ENCODE data around the gene THY1.

The THY1 gene

DNA sequence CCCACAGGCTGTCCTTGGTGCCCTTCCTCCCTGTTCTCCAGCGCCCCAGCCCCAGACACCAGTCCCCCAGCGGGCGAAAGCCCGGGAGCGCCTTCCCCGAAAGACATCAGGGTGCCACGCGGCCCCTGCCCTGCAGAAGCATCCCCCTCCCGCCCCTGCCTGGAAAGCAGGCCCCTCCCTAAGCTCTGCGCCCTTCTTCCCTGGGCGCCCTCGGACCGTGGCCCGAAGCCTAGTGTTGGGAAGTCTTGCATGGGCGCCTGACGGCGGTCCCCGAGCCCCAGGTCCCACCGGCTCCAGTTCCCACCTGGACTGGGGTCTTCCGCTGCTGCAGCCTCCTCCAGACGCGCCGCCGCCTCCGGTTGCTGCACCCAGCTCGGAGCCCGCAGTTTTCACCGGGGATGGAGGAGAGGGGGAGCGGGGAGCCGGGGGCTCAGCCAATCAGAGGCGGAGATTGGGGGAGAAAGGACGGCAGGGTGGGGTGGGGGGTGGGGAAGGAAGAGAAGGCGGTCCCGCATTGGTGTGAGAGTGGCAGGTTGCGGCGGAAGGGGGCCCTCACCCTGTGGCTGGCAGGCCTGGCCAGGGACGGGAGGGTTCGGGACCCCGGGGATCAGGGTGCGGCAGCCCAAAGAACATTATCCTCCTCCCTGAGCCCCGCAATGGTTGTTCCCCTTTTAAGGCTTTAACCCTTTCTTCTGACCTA lies at the start of gene THY1:
THY1 (minus strand) TSS at position 364 of the 700 bp plus-strand sequence. CDS start 2,267 bp downstream, outside the sequence.
- H3K9ac ChIP-seq (ENCODE audit: low read length in 5 of 5): peak within 1 kb of the TSS in 1 of 5 donors; percentile 6
- H3K27ac ChIP-seq (ENCODE audit: low read depth, low read length): peak within 1 kb of the TSS; percentile 23
- H3K36me3 ChIP-seq (ENCODE audit: control insufficient read depth in 5 of 5, insufficient read depth in 5 of 5, low read length in 5 of 5): peaks cover 0 to 5% (median 0%) of the 10 kb centered on the region in 5 donors
- H3K27me3 ChIP-seq (ENCODE audit: control insufficient read depth in 5 of 5, insufficient read depth in 4 of 5, low read length in 5 of 5): peaks cover 4 to 61% (median 42%) of the 10 kb centered on the region in 5 donors
- peak within 1 kb of the TSS; percentile 39 to 67 (median 56) for H3K4me3 ChIP-seq (ENCODE audit: low read depth in 1 of 5, low read length in 5 of 5)
- H3K4me1 ChIP-seq (ENCODE audit: control insufficient read depth in 5 of 5, insufficient read depth in 5 of 5, low read length in 5 of 5): peaks cover 0 to 32% (median 15%) of the 10 kb centered on the region in 5 donors
- H3K9me3 ChIP-seq (ENCODE audit: control insufficient read depth in 5 of 5, low read length in 5 of 5): no peaks in the 10 kb centered on the region

DNA sequence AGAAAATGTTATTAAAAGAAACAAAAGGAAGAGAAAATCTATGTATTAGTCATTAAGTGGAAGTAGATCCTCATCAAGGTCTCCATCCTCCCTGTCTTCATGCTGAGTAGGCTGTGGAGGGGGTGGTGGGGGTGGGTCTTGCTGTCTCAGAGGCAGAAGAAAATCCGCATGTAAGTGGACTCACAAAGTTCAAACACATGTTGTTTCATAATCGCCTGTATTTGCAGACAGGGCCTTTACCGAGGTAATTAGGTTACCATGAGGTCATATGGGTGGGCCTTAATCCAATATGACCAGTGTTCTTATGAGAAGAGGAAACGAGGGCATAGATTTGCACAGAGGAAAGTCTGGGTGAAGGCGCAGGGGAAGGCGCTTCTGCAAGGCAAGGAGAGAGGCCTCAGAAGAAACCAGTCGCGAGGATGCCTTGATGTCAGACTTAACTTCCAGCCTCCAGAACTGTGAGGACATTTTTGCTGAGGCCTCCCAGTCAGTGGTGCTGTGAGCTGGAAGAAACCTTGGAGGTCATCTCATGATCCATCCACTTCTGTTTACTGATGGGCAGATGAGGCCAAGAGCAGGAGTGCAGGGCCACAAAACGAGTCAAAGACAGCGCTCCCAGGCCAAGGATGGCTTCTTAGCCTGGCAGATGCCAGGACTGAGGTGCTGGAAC lies 49.3 kb upstream of the THY1 start:
- Histone ChIP-seq H3K36me3 (ENCODE audit: control insufficient read depth in 5 of 5, insufficient read depth in 5 of 5, low read length in 5 of 5) (no peaks in the 10 kb centered on the region), H3K9me3 (ENCODE audit: control insufficient read depth in 5 of 5, low read length in 5 of 5) (peaks cover 0 to 8% (median 3%) of the 10 kb centered on the region in 5 donors)

DNA sequence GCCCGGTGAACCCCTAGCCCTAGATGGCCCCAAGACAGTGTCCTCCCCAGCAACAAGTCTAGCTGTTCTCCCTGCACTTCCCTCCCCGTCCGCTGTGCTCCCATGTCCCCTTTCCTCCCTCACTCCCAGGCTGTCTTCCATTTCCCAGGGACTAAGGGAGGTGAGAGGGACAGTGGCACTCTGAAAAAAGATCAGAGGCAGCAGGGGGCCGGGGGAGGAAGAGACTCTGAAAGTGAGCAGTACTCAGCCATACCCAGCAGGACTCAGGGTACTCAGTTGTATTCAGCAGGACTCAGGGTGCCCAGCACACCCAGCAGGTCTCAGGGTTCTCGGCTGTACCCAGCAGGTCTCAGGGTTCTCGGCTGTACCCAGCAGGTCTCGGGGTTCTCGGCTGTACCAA lies 48.4 kb upstream of the THY1 start:
- Histone ChIP-seq H3K4me1 (ENCODE audit: control insufficient read depth in 5 of 5, insufficient read depth in 5 of 5, low read length in 5 of 5) (peaks cover 7 to 25% (median 20%) of the 10 kb centered on the region in 5 donors), H3K36me3 (ENCODE audit: control insufficient read depth in 5 of 5, insufficient read depth in 5 of 5, low read length in 5 of 5) (no peaks in the 10 kb centered on the region), H3K4me3 (ENCODE audit: low read depth in 1 of 5, low read length in 5 of 5) (no peak overlapping the region), H3K27me3 (ENCODE audit: control insufficient read depth in 5 of 5, insufficient read depth in 4 of 5, low read length in 5 of 5) (peaks cover 0 to 12% (median 0%) of the 10 kb centered on the region in 5 donors), H3K9ac (ENCODE audit: low read length in 5 of 5) (peak overlapping the region in 3 of 5 donors; percentile 4 to 42 (median 20)), H3K9me3 (ENCODE audit: control insufficient read depth in 5 of 5, low read length in 5 of 5) (peaks cover 0 to 14% (median 4%) of the 10 kb centered on the region in 5 donors), H3K27ac (ENCODE audit: low read depth, low read length) (peak overlapping the region; percentile 65)

More for the DNA sequence above, 49.3 kb upstream of the THY1 start:
- peaks cover 7 to 25% (median 20%) of the 10 kb centered on the region in 5 donors for H3K4me1 ChIP-seq (ENCODE audit: control insufficient read depth in 5 of 5, insufficient read depth in 5 of 5, low read length in 5 of 5)
- no peak overlapping the region for H3K4me3 ChIP-seq (ENCODE audit: low read depth in 1 of 5, low read length in 5 of 5)
- H3K27ac ChIP-seq (ENCODE audit: low read depth, low read length): peak overlapping the region; percentile 27
- H3K9ac ChIP-seq (ENCODE audit: low read length in 5 of 5): no peak overlapping the region
- peaks cover 0 to 12% (median 0%) of the 10 kb centered on the region in 5 donors for H3K27me3 ChIP-seq (ENCODE audit: control insufficient read depth in 5 of 5, insufficient read depth in 4 of 5, low read length in 5 of 5)

DNA sequence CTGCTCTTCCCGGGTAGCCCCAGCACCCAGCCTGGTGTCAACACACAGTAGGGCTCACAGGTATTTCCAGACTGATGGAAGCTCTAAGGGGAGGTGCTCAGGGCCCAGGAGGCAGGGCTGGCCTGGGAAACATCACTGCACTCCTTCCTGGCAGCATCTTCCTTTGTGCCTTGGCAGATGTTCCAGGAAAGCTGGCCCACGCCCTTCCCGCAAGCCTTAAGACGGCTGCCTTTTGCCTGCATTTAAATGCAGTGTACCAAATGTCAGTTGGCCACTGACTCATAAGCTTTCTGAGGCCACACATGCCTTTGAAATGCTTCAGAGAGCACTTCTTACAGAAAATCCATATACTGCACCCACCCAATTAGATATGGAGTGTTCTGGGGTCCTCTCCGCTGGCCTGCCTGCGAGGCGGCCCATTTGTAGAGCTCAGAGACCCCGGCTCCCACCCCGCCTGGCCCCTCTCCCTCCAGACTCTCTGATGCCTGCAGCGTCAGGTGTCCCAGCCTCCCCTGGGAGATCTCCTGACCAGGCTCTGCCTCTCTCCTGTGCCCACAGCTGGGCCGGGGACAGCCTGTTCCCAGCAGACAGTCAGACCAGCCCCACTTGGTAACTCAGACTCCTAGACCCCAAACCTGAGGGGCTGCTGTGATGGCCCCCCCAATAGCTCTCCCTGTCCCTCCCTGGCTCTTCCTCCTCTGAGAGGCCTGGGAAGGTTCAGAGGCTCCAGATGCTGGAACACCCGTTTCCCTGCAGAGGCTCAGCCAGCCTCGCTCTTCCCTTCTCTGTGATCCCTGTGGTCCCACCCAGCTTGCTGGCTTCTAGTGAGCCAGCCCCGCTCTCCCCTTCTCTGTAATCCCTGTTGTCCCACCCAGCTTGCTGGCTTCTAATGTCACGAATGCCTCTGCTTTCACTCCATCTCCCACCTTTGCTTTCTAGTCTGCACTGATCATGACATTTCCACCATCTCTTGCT lies 47.6 kb upstream of the THY1 start:
- H3K4me3 ChIP-seq (ENCODE audit: low read depth in 1 of 5, low read length in 5 of 5): peak overlapping the region in 1 of 5 donors; percentile 4
- peaks cover 0 to 12% (median 0%) of the 10 kb centered on the region in 5 donors for H3K27me3 ChIP-seq (ENCODE audit: control insufficient read depth in 5 of 5, insufficient read depth in 4 of 5, low read length in 5 of 5)
- no peaks in the 10 kb centered on the region for H3K36me3 ChIP-seq (ENCODE audit: control insufficient read depth in 5 of 5, insufficient read depth in 5 of 5, low read length in 5 of 5)
- peak overlapping the region in 2 of 5 donors; percentile 33 to 42 for H3K9ac ChIP-seq (ENCODE audit: low read length in 5 of 5)
- H3K4me1 ChIP-seq (ENCODE audit: control insufficient read depth in 5 of 5, insufficient read depth in 5 of 5, low read length in 5 of 5): peaks cover 7 to 25% (median 20%) of the 10 kb centered on the region in 5 donors
- H3K9me3 ChIP-seq (ENCODE audit: control insufficient read depth in 5 of 5, low read length in 5 of 5): peaks cover 0 to 15% (median 4%) of the 10 kb centered on the region in 5 donors
- peak overlapping the region; percentile 65 for H3K27ac ChIP-seq (ENCODE audit: low read depth, low read length)

DNA sequence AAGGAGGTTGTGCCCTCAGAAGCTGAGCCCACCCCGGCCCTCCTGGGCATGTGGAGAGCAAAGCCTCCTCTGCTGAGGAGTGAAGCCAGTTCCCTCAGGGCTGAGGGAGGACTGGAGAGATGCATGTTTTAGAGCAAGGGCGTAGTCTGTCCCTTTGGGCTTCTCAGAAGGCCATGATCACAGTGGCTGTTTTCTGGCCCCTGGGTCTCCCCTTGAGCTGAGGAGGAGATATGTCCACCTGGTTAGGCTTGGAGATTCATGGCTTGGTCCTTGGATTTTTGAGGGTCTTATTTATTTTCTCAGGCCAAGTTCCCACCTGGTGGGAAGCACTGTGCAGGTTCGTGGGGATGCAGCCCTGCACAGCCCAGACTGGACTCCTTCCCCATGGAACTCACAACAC lies 46.5 kb upstream of the THY1 start:
- Histone ChIP-seq H3K27me3 (ENCODE audit: control insufficient read depth in 5 of 5, insufficient read depth in 4 of 5, low read length in 5 of 5) (peaks cover 0 to 4% (median 0%) of the 10 kb centered on the region in 5 donors), H3K4me1 (ENCODE audit: control insufficient read depth in 5 of 5, insufficient read depth in 5 of 5, low read length in 5 of 5) (peaks cover 7 to 22% (median 15%) of the 10 kb centered on the region in 5 donors), H3K9ac (ENCODE audit: low read length in 5 of 5) (no peak overlapping the region), H3K27ac (ENCODE audit: low read depth, low read length) (no peak overlapping the region), H3K4me3 (ENCODE audit: low read depth in 1 of 5, low read length in 5 of 5) (no peak overlapping the region), H3K9me3 (ENCODE audit: control insufficient read depth in 5 of 5, low read length in 5 of 5) (peaks cover 0 to 15% (median 4%) of the 10 kb centered on the region in 5 donors), H3K36me3 (ENCODE audit: control insufficient read depth in 5 of 5, insufficient read depth in 5 of 5, low read length in 5 of 5) (no peaks in the 10 kb centered on the region)

DNA sequence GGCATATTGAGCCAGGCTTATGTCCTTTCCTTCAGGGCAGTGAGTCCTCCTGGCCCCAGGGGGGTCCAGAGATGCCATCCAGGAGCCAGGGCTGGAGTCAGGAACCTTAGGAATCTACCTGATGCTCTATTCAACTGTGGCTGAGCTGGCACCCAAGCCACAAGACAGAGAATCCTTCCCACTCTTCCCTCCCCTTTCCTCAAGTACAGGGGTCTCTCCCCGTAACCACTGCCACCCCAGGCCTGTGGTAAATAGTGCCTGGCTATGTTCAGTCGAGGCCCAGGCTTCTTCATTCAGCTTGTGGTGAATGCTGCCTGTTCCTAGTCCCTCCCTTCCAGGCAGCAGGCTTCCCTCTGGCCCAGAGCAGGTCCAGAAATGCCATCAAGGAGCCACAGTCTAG lies 45.5 kb upstream of the THY1 start:
- Histone ChIP-seq H3K27me3 (ENCODE audit: control insufficient read depth in 5 of 5, insufficient read depth in 4 of 5, low read length in 5 of 5) (peaks cover 0 to 2% (median 0%) of the 10 kb centered on the region in 5 donors), H3K27ac (ENCODE audit: low read depth, low read length) (no peak overlapping the region), H3K4me3 (ENCODE audit: low read depth in 1 of 5, low read length in 5 of 5) (no peak overlapping the region), H3K36me3 (ENCODE audit: control insufficient read depth in 5 of 5, insufficient read depth in 5 of 5, low read length in 5 of 5) (no peaks in the 10 kb centered on the region), H3K9ac (ENCODE audit: low read length in 5 of 5) (no peak overlapping the region), H3K4me1 (ENCODE audit: control insufficient read depth in 5 of 5, insufficient read depth in 5 of 5, low read length in 5 of 5) (peaks cover 7 to 22% (median 13%) of the 10 kb centered on the region in 5 donors), H3K9me3 (ENCODE audit: control insufficient read depth in 5 of 5, low read length in 5 of 5) (peaks cover 0 to 15% (median 4%) of the 10 kb centered on the region in 5 donors)

DNA sequence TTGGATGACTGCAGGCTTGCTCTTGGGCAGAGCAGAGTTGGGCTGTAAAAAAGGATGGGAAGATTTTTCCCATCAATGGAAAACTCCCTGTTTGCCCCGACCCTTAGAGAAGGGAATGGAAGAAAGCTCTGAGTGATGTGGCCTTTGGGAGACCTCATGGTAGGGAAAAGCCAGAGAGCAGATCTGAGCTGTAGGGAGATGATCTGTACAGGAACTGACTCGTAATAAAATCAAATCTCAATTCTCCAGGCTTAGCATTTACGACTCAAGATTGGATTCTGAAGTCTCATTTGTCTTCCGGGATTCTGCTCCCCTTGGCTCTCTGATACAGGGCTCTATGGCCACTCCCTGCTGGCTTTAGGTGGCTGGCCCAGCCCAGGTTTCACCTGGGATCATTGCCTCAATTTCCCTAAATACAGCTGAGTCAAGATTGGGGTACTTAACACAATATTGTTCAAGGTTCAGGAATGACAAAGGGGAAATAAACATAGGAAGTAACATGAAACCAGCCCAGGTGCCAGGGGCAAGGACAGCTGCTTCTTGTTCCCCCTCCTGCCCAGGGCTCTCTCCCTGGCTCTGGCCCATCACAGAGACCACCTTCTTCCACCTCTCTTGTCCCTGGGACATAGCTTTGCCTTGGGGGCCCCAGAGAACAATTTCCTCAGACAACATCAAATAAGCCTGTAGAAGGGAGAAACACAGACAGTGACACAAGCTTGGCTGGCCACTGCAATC lies 38.4 kb upstream of the THY1 start:
- H3K27ac ChIP-seq (ENCODE audit: low read depth, low read length): peak overlapping the region; percentile 61
- H3K4me1 ChIP-seq (ENCODE audit: control insufficient read depth in 5 of 5, insufficient read depth in 5 of 5, low read length in 5 of 5): peaks cover 0 to 19% (median 3%) of the 10 kb centered on the region in 5 donors
- peaks cover 0 to 3% (median 0%) of the 10 kb centered on the region in 5 donors for H3K27me3 ChIP-seq (ENCODE audit: control insufficient read depth in 5 of 5, insufficient read depth in 4 of 5, low read length in 5 of 5)
- peaks cover 0 to 2% (median 0%) of the 10 kb centered on the region in 5 donors for H3K9me3 ChIP-seq (ENCODE audit: control insufficient read depth in 5 of 5, low read length in 5 of 5)
- no peaks in the 10 kb centered on the region for H3K36me3 ChIP-seq (ENCODE audit: control insufficient read depth in 5 of 5, insufficient read depth in 5 of 5, low read length in 5 of 5)
- H3K9ac ChIP-seq (ENCODE audit: low read length in 5 of 5): no peak overlapping the region
- H3K4me3 ChIP-seq (ENCODE audit: low read depth in 1 of 5, low read length in 5 of 5): no peak overlapping the region

DNA sequence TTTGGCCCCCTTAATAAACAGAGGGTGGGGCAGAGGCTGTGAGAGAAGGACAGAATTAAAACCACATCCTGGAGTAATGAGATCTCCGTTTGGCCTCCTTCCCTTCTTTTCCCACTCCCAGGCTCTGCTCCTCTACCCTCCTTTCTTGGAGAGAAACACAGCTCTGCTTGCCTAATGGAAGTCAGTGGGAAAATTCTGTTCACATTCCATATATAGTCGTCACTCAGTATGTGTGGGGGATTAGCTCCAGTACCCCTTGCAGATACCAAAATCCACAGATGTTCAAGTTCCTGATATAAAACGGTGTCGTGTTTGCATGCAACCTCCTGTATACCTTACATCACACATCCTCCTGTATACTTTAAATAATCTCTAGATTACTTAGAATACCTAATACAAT lies 37.6 kb upstream of the THY1 start:
- Histone ChIP-seq H3K4me3 (ENCODE audit: low read depth in 1 of 5, low read length in 5 of 5) (no peak overlapping the region), H3K9ac (ENCODE audit: low read length in 5 of 5) (no peak overlapping the region), H3K27ac (ENCODE audit: low read depth, low read length) (peak overlapping the region; percentile 34), H3K4me1 (ENCODE audit: control insufficient read depth in 5 of 5, insufficient read depth in 5 of 5, low read length in 5 of 5) (peaks cover 0 to 19% (median 3%) of the 10 kb centered on the region in 5 donors), H3K36me3 (ENCODE audit: control insufficient read depth in 5 of 5, insufficient read depth in 5 of 5, low read length in 5 of 5) (no peaks in the 10 kb centered on the region), H3K27me3 (ENCODE audit: control insufficient read depth in 5 of 5, insufficient read depth in 4 of 5, low read length in 5 of 5) (peaks cover 0 to 3% (median 0%) of the 10 kb centered on the region in 5 donors), H3K9me3 (ENCODE audit: control insufficient read depth in 5 of 5, low read length in 5 of 5) (no peaks in the 10 kb centered on the region)

DNA sequence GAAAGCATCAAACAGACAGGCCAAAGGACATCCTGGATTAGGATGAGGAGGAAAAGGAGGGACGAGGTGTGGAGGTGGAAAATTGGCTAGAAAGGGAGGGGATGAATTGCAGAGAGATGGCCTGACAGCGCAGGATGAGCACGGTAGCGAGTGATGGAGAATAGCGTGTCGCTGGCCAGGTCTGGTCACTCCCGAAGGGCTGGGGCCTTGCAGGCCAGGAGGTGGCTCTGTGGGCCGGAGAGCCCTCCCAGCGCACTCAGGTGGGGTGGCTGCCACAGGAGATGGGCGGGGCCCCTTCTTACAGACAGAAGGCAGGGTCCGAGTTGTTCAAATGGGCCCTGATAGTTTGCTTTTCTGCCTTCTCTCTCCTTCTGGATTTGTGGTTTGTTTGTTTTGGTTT lies 37.1 kb upstream of the THY1 start:
- H3K27ac ChIP-seq (ENCODE audit: low read depth, low read length): no peak overlapping the region
- H3K9ac ChIP-seq (ENCODE audit: low read length in 5 of 5): no peak overlapping the region
- H3K36me3 ChIP-seq (ENCODE audit: control insufficient read depth in 5 of 5, insufficient read depth in 5 of 5, low read length in 5 of 5): no peaks in the 10 kb centered on the region
- H3K27me3 ChIP-seq (ENCODE audit: control insufficient read depth in 5 of 5, insufficient read depth in 4 of 5, low read length in 5 of 5): peaks cover 0 to 3% (median 0%) of the 10 kb centered on the region in 5 donors
- H3K9me3 ChIP-seq (ENCODE audit: control insufficient read depth in 5 of 5, low read length in 5 of 5): no peaks in the 10 kb centered on the region
- peaks cover 0 to 19% (median 3%) of the 10 kb centered on the region in 5 donors for H3K4me1 ChIP-seq (ENCODE audit: control insufficient read depth in 5 of 5, insufficient read depth in 5 of 5, low read length in 5 of 5)
- no peak overlapping the region for H3K4me3 ChIP-seq (ENCODE audit: low read depth in 1 of 5, low read length in 5 of 5)
